Neuronal stem cell (in vitro differentiated cells): ENCODE measurements around the gene EMID1.

ENCODE experiments used
- DNase-seq: peaks from one replicate; pipeline ENCODE4 v3.0.0-alpha.2; 2013; ENCODE audit warnings: low spot score
- H2AFZ ChIP-seq: one replicate; pipeline ENCODE4 v1.6.1; 2013; ENCODE audit warnings: mild to moderate bottlenecking, low read length, inconsistent platforms
- H2AK5ac ChIP-seq: 2 replicates; pipeline ENCODE4 v1.6.1; 2013; ENCODE audit warnings: low read depth, mild to moderate bottlenecking, inconsistent platforms, low read length, moderate library complexity, mixed read lengths
- H2BK120ac ChIP-seq: 2 replicates; pipeline ENCODE4 v1.6.1; 2013; ENCODE audit warnings: low read depth, mild to moderate bottlenecking, inconsistent platforms, low read length, moderate library complexity, mixed read lengths
- H2BK12ac ChIP-seq: one replicate; pipeline ENCODE4 v1.6.1; 2013; ENCODE audit warnings: low read length, inconsistent platforms
- H2BK15ac ChIP-seq: 2 replicates; pipeline ENCODE4 v1.6.1; 2013; ENCODE audit warnings: mild to moderate bottlenecking, low read length, inconsistent platforms, mixed read lengths
- H2BK5ac ChIP-seq: one replicate; pipeline ENCODE4 v1.6.1; 2013; ENCODE audit warnings: inconsistent platforms, mild to moderate bottlenecking, low read length, moderate library complexity
- H3K14ac ChIP-seq: one replicate; pipeline ENCODE4 v1.6.1; 2013; ENCODE audit warnings: low read length, inconsistent platforms
- H3K18ac ChIP-seq: 2 replicates; pipeline ENCODE4 v1.6.1; 2013; ENCODE audit warnings: low read length, inconsistent platforms
- H3K23ac ChIP-seq: 2 replicates; pipeline ENCODE4 v1.6.1; 2013; ENCODE audit warnings: low read depth, mild to moderate bottlenecking, mixed read lengths, low read length, inconsistent platforms; ENCODE audit not compliant: poor library complexity
- H3K27ac ChIP-seq: replicated peaks from 3 replicates; pipeline ENCODE4 v1.5.1; 2013; ENCODE audit warnings: low read length, inconsistent platforms
- H3K27me3 ChIP-seq, 3 experiments: 2 replicates each; pipeline ENCODE4 v1.6.1; 2013; ENCODE audit warnings: low read length in 3 of 3, mild to moderate bottlenecking in 2 of 3, inconsistent platforms in 1 of 3, low read depth in 1 of 3, mixed read lengths in 1 of 3, moderate library complexity in 1 of 3; ENCODE audit not compliant: control insufficient read depth in 3 of 3, insufficient read depth in 3 of 3
- H3K36me3 ChIP-seq, 2 donors: replicated peaks in 1 of 2; 2 replicates each; pipeline ENCODE4 v1.6.1; 2013; ENCODE audit warnings: low read length in 2 of 2; ENCODE audit not compliant: control insufficient read depth in 2 of 2, insufficient read depth in 2 of 2
- H3K4ac ChIP-seq: 2 replicates; pipeline ENCODE4 v1.6.1; 2013; ENCODE audit warnings: inconsistent platforms, mild to moderate bottlenecking, low read length, moderate library complexity
- H3K4me1 ChIP-seq, 2 donors: 1 replicate in 1 of 2; 2 replicates in 1 of 2; pipeline ENCODE4 v1.6.1; 2013; ENCODE audit warnings: low read length in 2 of 2, low read depth in 1 of 2; ENCODE audit not compliant: control insufficient read depth in 2 of 2, insufficient read depth in 1 of 2
- H3K4me2 ChIP-seq: one replicate; pipeline ENCODE4 v1.6.1; 2013; ENCODE audit warnings: mild to moderate bottlenecking, low read length, inconsistent platforms; ENCODE audit not compliant: insufficient read depth, poor library complexity, severe bottlenecking
- H3K4me3 ChIP-seq, 2 donors: 2 replicates each; pipeline ENCODE4 v1.5.1; 2013; ENCODE audit warnings: low read length in 2 of 2, mild to moderate bottlenecking in 2 of 2, inconsistent platforms in 1 of 2, moderate library complexity in 1 of 2
- H3K79me1 ChIP-seq: one replicate; pipeline ENCODE4 v1.6.1; 2013; ENCODE audit warnings: low read depth, mild to moderate bottlenecking, inconsistent platforms, low read length, moderate library complexity
- H3K9ac ChIP-seq: one replicate; pipeline ENCODE4 v1.6.1; 2013; ENCODE audit warnings: mild to moderate bottlenecking, low read depth, low read length, inconsistent platforms; ENCODE audit not compliant: poor library complexity
- H3K9me3 ChIP-seq, 2 donors: replicated peaks in 1 of 2; 2 replicates each; pipeline versions ENCODE3 to v1.6.1; 2013; ENCODE audit warnings: low read length in 2 of 2, mild to moderate bottlenecking in 2 of 2, inconsistent platforms in 1 of 2, low read depth in 1 of 2, mixed read lengths in 1 of 2, moderate library complexity in 1 of 2; ENCODE audit not compliant: control insufficient read depth in 2 of 2, insufficient read depth in 1 of 2
- H4K8ac ChIP-seq: one replicate; pipeline ENCODE4 v1.6.1; 2013; ENCODE audit warnings: low read depth, mild to moderate bottlenecking, inconsistent platforms, low read length, moderate library complexity
- H4K91ac ChIP-seq: one replicate; pipeline ENCODE4 v1.6.1; 2013; ENCODE audit warnings: low read length, low read depth, mild to moderate bottlenecking, inconsistent platforms; ENCODE audit not compliant: poor library complexity
- WGBS, 2 donors: extraction: QIAGEN DNeasy Blood & Tissue Kit; methylation state at CpG; one replicate each; pipeline ENCODE4 v1.1.7; 2013; ENCODE audit warnings: missing lambda C conversion rate in 2 of 2, mixed read lengths in 1 of 2; ENCODE audit not compliant: insufficient read length in 2 of 2, insufficient replicate concordance in 1 of 2; ENCODE audit errors: extremely low coverage in 2 of 2; 5-methylcytosine and 5-hydroxymethylcytosine counted together

Gene EMID1

DNA sequence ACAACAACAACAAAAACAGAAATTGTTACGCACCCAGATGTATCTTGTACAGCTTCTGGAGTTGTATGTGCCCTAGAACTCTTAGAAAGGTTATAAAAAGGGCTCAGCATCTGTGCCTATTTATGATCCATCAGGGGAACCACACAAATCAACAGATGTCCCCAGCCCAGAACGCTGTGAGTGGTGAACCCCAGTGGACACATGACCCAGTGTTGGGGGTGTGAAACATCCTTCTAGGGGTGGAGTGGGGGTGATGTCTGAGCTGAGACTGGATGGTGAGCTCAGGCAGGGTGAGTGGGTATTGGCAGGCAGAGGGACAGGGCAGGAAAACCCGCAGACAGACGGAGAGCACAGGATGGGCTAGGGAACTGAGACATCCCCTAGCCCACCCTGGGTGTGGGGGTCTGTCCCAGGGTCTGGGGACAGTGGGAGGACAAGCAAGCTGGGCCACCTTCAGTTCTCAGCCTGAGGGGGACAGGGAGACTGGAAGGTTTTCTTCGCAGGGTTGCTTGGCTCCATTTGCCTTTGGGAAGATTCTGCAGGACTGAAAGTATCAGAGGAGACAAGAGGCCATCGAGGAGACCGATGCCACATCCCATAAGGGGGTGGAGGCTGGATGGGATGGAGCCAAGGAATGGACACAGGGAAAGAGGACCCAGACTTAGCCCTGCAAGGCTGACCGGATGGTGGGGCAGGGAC is 5.8 kb upstream of the EMID1 start:
- H3K4me1 ChIP-seq: peaks cover 5 to 38% of the 10 kb centered on the region in 2 donors
- no CpG with 5 or more reads among the region's 8 CpGs for WGBS, 2 donors
- no peak overlapping the region for H3K4ac ChIP-seq
- H2AK5ac ChIP-seq: peak overlapping the region; percentile 76
- H3K4me2 ChIP-seq: no peak overlapping the region
- no peak overlapping the region for H3K23ac ChIP-seq
- no peak overlapping the region for H2BK5ac ChIP-seq
- H3K14ac ChIP-seq: no peak overlapping the region
- H3K27me3 ChIP-seq: no peaks in the 10 kb centered on the region
- H3K18ac ChIP-seq: peak overlapping the region; percentile 84
- H3K9me3 ChIP-seq: no peaks in the 10 kb centered on the region
- H3K4me3 ChIP-seq: peak overlapping the region in 1 of 2 donors; percentile 15
- no peak overlapping the region for H2BK120ac ChIP-seq
- H3K9ac ChIP-seq: no peak overlapping the region
- DNase-seq: no peak
- no peak overlapping the region for H4K91ac ChIP-seq
- H2BK12ac ChIP-seq: peak overlapping the region; percentile 92
- peak overlapping the region; percentile 14 for H2BK15ac ChIP-seq
- H3K79me1 ChIP-seq: no peaks in the 10 kb centered on the region
- no peak overlapping the region for H2AFZ ChIP-seq
- no peak overlapping the region for H3K27ac ChIP-seq
- H4K8ac ChIP-seq: no peak overlapping the region
- no peaks in the 10 kb centered on the region for H3K36me3 ChIP-seq

DNA sequence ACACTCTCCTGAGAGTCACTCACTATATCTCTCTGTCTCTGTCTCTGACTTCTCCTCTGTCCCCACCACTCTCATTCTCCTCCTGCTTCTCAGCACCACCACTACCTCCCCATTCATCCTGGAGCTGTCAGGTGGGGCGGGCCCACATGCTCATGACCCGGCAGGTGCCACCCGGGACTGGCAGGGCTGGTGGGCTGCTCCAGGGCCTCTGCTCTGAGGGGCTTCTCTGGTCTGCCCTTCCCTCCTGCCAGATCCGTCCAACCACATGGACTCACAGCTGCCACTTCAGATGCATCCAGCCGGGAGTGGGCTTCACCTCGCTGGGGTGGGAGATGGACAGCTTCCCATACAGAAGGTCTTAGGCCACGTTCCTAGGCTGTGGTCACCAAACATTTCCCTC is 4.8 kb upstream of the EMID1 start:
- Histone ChIP-seq H3K4me1 (peaks cover 0 to 30% of the 10 kb centered on the region in 2 donors), H3K27ac (no peak overlapping the region), H2BK12ac (no peak overlapping the region), H2AK5ac (no peak overlapping the region), H3K27me3 (peaks cover 0 to 4% (median 0%) of the 10 kb centered on the region in 3 experiments), H4K8ac (no peak overlapping the region), H2AFZ (no peak overlapping the region), H2BK15ac (no peak overlapping the region), H3K4me2 (no peak overlapping the region), H3K9me3 (no peaks in the 10 kb centered on the region), H3K4me3 (no peak overlapping the region), H3K36me3 (no peaks in the 10 kb centered on the region), H3K14ac (no peak overlapping the region), H3K79me1 (no peaks in the 10 kb centered on the region), H4K91ac (no peak overlapping the region), H3K23ac (no peak overlapping the region), H3K18ac (no peak overlapping the region), H3K9ac (no peak overlapping the region), H2BK120ac (no peak overlapping the region), H2BK5ac (no peak overlapping the region), H3K4ac (no peak overlapping the region)
- DNase-seq: no peak
- WGBS, 2 donors: no CpG with 5 or more reads among the region's 7 CpGs

DNA sequence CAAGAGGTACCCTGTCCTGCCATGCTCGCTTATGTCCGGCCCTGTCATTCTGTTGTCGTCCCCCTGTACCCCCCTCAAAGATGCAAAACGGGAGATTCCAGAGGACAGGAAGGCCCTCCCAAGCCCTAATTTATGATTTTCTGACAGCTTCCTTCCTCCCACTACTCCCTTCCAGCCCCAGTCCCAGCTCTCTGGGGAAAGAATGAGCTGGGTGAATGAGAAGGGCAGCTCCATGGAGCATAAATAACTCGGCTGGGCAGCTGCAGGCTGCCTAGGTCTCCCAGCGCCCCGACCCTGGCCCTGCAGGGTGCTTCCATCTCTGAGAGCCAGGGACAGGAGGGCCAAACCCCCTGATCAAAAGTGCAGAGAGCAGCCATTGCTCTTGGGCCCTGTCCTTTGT is 3.9 kb upstream of the EMID1 start:
- H2BK12ac ChIP-seq: peak overlapping the region; percentile 60
- no peak overlapping the region for H3K23ac ChIP-seq
- H3K14ac ChIP-seq: no peak overlapping the region
- no peaks in the 10 kb centered on the region for H3K36me3 ChIP-seq
- H3K4ac ChIP-seq: no peak overlapping the region
- H3K79me1 ChIP-seq: no peaks in the 10 kb centered on the region
- H2BK15ac ChIP-seq: peak overlapping the region; percentile 63
- H3K9me3 ChIP-seq: no peaks in the 10 kb centered on the region
- H3K27ac ChIP-seq: no peak overlapping the region
- H3K4me2 ChIP-seq: no peak overlapping the region
- H3K18ac ChIP-seq: no peak overlapping the region
- no peak overlapping the region for H2AK5ac ChIP-seq
- no peak overlapping the region for H4K8ac ChIP-seq
- no peak overlapping the region for H2BK5ac ChIP-seq
- no CpG with 5 or more reads among the region's 7 CpGs for WGBS, 2 donors
- no peak overlapping the region for H2BK120ac ChIP-seq
- H3K4me3 ChIP-seq: no peak overlapping the region
- H3K27me3 ChIP-seq: peaks cover 0 to 4% (median 0%) of the 10 kb centered on the region in 3 experiments
- no peak overlapping the region for H4K91ac ChIP-seq
- H2AFZ ChIP-seq: peak overlapping the region; percentile 92
- H3K9ac ChIP-seq: no peak overlapping the region
- peaks cover 4 to 25% of the 10 kb centered on the region in 2 donors for H3K4me1 ChIP-seq
- DNase-seq: no peak

DNA sequence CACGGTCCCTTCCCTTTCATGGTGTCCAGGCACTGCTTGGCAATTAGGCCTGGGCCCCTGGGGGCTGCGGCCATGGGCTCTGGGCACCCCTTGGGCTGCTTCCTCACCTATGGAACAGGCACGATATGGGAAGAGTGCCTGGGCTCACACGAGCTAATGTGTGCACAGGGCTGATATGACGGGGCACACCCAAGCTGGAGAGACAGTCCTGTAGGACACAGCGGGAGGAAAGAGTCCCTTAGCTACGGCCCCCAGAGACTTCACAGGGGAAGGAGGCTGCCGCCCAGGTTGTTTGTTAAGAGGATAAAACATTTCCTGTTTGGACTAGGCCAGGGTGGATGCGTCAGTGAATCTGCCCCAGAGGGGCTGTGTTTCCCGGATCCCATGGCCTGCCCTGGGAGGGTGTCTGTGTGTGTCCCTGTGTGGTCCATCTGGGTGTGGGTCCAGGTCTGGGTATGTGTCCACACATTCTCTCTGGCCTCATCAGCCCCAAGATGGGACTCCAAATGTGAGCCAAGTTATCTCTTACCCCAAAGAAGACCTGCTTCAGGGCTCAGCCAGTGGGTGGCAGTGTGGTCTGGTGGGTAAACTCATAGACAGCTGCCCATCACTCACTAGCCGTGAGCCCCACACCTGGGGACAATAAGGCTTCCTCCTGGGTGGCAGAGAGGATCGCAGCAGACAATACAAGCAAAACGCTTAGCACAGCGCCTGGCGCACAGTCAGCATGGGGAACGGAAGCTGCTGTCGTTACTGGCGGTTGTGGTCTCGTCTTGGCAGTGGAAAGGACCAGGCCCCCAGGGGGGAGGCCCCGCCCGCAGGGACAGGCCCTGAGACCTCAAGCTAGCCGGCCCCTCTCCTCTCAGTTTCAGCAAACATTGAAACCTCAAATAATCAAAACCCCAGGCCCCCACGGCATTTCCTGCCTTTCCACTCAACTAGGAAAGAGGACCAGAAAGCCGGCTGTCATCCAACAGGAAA is 3.2 kb upstream of the EMID1 start:
- no peak overlapping the region for H4K91ac ChIP-seq
- peaks cover 9 to 31% of the 10 kb centered on the region in 2 donors for H3K4me1 ChIP-seq
- DNase-seq: no peak
- no peak overlapping the region for H3K9ac ChIP-seq
- no peak overlapping the region for H3K4me2 ChIP-seq
- H4K8ac ChIP-seq: no peak overlapping the region
- no peak overlapping the region for H3K27ac ChIP-seq
- H2BK120ac ChIP-seq: no peak overlapping the region
- peak overlapping the region; percentile 90 for H3K18ac ChIP-seq
- peaks cover 0 to 4% (median 0%) of the 10 kb centered on the region in 3 experiments for H3K27me3 ChIP-seq
- H2AK5ac ChIP-seq: peak overlapping the region; percentile 93
- no peak overlapping the region for H3K14ac ChIP-seq
- H3K23ac ChIP-seq: peak overlapping the region; percentile 8
- no peak overlapping the region for H3K4me3 ChIP-seq
- no CpG with 5 or more reads among the region's 24 CpGs for WGBS, 2 donors
- H2BK15ac ChIP-seq: peak overlapping the region; percentile 63
- no peaks in the 10 kb centered on the region for H3K9me3 ChIP-seq
- H3K4ac ChIP-seq: no peak overlapping the region
- H3K79me1 ChIP-seq: no peaks in the 10 kb centered on the region
- peak overlapping the region; percentile 68 for H2BK12ac ChIP-seq
- H3K36me3 ChIP-seq: no peaks in the 10 kb centered on the region
- peak overlapping the region; percentile 92 for H2AFZ ChIP-seq
- H2BK5ac ChIP-seq: no peak overlapping the region
